ELR (cell line): ENCODE data around the gene HOXC12.

ENCODE experiments used
- DNase-seq: peaks from one replicate; pipeline ENCODE4 v3.0.0-alpha.2; 2015; ENCODE audit warnings: low read depth

HOXC12 gene

GRCh38 chr12:54008260-54008552, 53.5 kb downstream of the HOXC12 start:
- no peak for DNase-seq
